SK-N-SH (cell line): Measurements from ENCODE around the gene DIS3L2.

Experiments
- CHD2 ChIP-seq: fragments of 150-350 bp; IDR thresholded peaks from 2 replicates; pipeline ENCODE4 v1.6.1; 2018; ENCODE audit warnings: low read length; ENCODE audit not compliant: partially characterized antibody
- EP300 ChIP-seq, 2 experiments: IDR thresholded peaks; 2 replicates each; pipeline versions ENCODE4 v1.4.0 to v1.6.1; 2012; ENCODE audit warnings: borderline replicate concordance in 1 of 2, low read depth in 1 of 2, low read length in 1 of 2
- POLR2AphosphoS5 ChIP-seq: IDR thresholded peaks from 2 replicates; pipeline ENCODE4 v1.6.1; 2012; ENCODE audit warnings: low read depth, low read length
- RCOR1 ChIP-seq: fragments of 150-350 bp; IDR thresholded peaks from 2 replicates; pipeline ENCODE4 v1.6.1; 2017; ENCODE audit warnings: antibody characterized with exemption, low read length
- TAF1 ChIP-seq: IDR thresholded peaks from 2 replicates; pipeline ENCODE4 v1.6.1; 2012; ENCODE audit warnings: low read depth, mild to moderate bottlenecking, low read length, moderate library complexity, borderline replicate concordance
- TF ChIP-seq, protein P1 (sequence below): fragments of 200-600 bp; sonication (generic); IDR thresholded peaks from 2 replicates; pipeline ENCODE4 v1.6.1; 2017; ENCODE audit warnings: antibody characterized with exemption, mild to moderate bottlenecking, moderate library complexity
- TF ChIP-seq, protein P2 (sequence below): IDR thresholded peaks from 2 replicates; pipeline ENCODE4 v1.6.1; 2012; ENCODE audit warnings: mild to moderate bottlenecking, low read depth, low read length, moderate library complexity

- TF ChIP-seq, protein P1, sequence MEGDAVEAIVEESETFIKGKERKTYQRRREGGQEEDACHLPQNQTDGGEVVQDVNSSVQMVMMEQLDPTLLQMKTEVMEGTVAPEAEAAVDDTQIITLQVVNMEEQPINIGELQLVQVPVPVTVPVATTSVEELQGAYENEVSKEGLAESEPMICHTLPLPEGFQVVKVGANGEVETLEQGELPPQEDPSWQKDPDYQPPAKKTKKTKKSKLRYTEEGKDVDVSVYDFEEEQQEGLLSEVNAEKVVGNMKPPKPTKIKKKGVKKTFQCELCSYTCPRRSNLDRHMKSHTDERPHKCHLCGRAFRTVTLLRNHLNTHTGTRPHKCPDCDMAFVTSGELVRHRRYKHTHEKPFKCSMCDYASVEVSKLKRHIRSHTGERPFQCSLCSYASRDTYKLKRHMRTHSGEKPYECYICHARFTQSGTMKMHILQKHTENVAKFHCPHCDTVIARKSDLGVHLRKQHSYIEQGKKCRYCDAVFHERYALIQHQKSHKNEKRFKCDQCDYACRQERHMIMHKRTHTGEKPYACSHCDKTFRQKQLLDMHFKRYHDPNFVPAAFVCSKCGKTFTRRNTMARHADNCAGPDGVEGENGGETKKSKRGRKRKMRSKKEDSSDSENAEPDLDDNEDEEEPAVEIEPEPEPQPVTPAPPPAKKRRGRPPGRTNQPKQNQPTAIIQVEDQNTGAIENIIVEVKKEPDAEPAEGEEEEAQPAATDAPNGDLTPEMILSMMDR, result no peak
- no peak for TF ChIP-seq TAF1
- no peak for TF ChIP-seq POLR2AphosphoS5
- TF ChIP-seq, protein P2, sequence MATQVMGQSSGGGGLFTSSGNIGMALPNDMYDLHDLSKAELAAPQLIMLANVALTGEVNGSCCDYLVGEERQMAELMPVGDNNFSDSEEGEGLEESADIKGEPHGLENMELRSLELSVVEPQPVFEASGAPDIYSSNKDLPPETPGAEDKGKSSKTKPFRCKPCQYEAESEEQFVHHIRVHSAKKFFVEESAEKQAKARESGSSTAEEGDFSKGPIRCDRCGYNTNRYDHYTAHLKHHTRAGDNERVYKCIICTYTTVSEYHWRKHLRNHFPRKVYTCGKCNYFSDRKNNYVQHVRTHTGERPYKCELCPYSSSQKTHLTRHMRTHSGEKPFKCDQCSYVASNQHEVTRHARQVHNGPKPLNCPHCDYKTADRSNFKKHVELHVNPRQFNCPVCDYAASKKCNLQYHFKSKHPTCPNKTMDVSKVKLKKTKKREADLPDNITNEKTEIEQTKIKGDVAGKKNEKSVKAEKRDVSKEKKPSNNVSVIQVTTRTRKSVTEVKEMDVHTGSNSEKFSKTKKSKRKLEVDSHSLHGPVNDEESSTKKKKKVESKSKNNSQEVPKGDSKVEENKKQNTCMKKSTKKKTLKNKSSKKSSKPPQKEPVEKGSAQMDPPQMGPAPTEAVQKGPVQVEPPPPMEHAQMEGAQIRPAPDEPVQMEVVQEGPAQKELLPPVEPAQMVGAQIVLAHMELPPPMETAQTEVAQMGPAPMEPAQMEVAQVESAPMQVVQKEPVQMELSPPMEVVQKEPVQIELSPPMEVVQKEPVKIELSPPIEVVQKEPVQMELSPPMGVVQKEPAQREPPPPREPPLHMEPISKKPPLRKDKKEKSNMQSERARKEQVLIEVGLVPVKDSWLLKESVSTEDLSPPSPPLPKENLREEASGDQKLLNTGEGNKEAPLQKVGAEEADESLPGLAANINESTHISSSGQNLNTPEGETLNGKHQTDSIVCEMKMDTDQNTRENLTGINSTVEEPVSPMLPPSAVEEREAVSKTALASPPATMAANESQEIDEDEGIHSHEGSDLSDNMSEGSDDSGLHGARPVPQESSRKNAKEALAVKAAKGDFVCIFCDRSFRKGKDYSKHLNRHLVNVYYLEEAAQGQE, result no peak
- no peak for TF ChIP-seq EP300 (IDR thresholded peaks at IDR 0.05; ENCODE audit: borderline replicate concordance in 1 of 2, low read depth in 1 of 2, low read length in 1 of 2)
- TF ChIP-seq CHD2, result no peak
- TF ChIP-seq RCOR1, result no peak
These were observed 155.9 kb downstream of the DIS3L2 start for GRCh38 chr2:232117413-232117812.
